HG02623 (cell line): ENCODE results near the gene PDXP.

ENCODE experiments used
- ATAC-seq: cut with Tn5 transposase; IDR thresholded peaks from one replicate; pipeline ENCODE4 v1.9.1; 2021; ENCODE audit warnings: moderate library complexity; ENCODE audit not compliant: unreplicated experiment

PDXP gene

GRCh38 chr22:37627545-37627944, 31.0 kb upstream of the PDXP start:
- no peak for ATAC-seq

DNA sequence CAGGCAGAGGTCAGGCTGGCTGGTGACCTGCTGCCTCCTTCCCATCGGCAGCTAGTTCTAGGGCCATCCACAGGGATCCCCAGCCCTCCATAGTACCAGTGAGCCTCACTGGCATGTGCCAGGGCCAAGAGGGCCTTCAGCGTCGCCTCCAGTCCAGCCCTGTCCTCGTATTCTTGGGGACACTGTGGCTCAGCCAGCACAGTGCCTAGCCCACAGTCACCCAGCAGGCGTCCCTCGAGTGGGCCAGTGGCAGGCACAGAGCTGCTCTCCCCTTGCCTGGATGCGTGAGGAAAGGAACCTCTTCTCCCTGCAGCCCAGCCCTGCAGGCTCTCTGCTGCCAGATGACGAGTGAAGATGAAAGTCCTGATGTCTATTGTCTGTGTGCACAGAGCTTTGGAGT, 29.7 kb upstream of the PDXP start:
- ATAC-seq: no peak

DNA sequence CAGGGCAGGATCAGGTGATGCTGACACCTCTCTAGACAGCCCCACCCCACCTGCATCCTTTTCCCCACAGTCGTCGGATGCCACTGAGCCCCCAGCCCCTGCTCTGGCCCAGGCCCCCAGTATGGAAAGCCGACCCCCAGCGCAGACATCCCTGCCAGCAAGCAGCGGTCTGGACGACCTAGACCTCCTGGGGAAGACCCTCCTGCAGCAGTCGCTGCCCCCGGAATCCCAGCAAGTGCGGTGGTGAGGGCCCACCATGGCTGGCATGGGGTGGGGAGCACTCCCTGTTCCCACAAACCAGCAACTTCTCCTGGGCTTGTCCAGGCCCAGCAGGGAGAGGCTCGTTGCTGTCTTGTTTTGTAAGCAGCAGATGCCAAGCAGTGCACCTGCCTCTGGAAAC, 28.6 kb upstream of the PDXP start:
- ATAC-seq: no peak

- no peak for ATAC-seq
Measured at GRCh38 chr22:37630839-37631435, 27.6 kb upstream of the PDXP start.

DNA sequence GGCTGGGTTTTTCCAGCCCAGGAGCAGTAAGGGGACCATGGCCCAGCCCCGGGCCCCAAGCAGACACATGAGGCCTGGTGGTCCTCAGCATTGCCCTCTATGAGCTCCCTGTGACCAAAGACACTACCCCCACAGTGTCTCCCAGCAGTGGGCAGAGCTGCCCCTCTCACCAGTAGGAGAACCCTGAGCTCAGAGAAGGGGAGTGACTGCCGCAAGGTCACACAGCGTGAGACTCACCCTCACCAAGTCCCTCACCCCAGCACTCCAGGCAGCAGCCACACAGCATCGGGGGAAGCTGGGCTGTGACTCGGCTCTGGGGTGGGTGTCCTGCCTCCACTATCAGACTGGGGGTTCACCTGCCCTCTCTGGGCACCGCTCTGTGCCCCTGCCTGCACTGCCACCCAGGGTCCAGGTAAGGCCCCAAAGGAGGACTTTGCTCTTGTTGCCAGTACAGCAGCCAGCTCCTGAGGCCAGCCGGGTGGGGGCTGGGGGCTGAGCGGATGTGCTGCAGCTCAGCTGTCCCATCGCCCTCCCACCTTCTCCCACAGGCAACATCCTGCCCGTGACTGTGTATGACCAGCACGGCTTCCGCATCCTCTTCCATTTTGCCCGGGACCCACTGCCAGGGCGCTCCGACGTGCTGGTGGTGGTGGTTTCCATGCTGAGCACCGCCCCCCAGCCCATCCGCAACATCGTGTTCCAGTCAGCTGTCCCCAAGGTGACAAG, 26.9 kb upstream of the PDXP start:
- ATAC-seq: no peak

DNA sequence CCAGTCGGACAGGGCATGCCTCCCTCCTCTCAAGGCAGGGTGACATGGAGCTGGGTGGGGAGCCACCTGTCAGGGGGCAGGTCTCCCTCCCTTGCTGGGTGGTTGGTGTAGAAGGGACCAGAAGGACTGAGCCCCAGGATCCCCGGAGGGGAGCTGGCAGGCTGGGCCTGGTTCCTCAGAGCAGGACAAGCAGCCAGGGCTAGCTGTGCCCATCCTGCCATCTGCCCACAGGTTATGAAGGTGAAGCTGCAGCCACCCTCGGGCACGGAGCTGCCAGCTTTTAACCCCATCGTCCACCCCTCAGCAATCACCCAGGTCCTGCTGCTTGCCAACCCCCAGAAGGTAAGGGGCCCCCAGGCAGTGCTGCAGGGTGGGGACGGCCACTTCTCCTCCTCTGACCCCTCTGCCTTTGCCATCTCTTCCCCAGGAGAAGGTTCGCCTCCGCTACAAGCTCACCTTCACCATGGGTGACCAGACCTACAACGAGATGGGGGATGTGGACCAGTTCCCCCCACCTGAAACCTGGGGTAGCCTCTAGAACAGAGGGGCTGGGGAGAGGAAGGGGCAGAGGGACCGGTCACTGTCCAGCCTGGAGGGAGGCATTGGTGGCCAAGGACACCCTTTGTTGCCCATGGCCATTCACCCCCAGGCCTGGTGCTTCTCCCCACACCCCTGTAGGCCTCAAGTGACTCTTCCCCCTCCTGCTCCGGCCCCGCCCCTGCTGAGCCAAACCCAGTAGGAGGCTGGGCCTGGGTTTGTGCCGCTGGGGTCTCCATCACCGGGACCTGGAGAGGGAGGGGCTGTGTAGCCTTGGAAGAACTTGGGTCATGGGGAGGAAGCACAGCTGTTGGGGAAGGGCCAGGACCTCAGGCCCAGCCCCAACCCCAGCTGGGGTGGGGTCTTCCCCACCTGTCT, 26.1 kb upstream of the PDXP start:
- peak; percentile 7 for ATAC-seq

- peak; percentile 54 for ATAC-seq
Measured at GRCh38 chr22:37633089-37633624, 25.4 kb upstream of the PDXP start.

- ATAC-seq: peak; percentile 48
Measured at GRCh38 chr22:37633625-37634416, 24.7 kb upstream of the PDXP start.

- no peak for ATAC-seq
Measured at GRCh38 chr22:37634417-37634924, 24.1 kb upstream of the PDXP start.

DNA sequence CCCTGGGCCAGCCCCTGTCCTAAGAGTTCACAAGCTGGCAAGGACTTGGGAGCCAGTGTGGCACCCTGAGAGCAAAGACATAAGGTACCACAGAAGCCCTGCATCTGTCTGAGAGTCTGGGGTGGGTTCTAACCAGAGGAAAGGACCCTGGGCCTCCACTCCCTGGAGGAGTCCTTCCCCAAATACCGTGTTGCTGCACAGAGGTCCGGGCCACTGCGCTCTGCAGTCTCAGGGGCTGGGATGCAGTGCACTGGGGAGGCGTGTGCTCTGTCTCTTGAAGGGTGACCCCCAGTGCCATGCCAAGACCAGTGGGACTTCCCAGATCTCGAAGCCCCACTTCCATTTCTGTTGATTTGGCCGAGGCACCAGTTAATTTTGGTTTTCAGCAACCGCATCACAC, 23.4 kb upstream of the PDXP start:
- no peak for ATAC-seq

GRCh38 chr22:37636186-37636948, 22.2 kb upstream of the PDXP start:
- ATAC-seq: no peak

GRCh38 chr22:37636949-37637273, 21.6 kb upstream of the PDXP start:
- ATAC-seq: no peak

DNA sequence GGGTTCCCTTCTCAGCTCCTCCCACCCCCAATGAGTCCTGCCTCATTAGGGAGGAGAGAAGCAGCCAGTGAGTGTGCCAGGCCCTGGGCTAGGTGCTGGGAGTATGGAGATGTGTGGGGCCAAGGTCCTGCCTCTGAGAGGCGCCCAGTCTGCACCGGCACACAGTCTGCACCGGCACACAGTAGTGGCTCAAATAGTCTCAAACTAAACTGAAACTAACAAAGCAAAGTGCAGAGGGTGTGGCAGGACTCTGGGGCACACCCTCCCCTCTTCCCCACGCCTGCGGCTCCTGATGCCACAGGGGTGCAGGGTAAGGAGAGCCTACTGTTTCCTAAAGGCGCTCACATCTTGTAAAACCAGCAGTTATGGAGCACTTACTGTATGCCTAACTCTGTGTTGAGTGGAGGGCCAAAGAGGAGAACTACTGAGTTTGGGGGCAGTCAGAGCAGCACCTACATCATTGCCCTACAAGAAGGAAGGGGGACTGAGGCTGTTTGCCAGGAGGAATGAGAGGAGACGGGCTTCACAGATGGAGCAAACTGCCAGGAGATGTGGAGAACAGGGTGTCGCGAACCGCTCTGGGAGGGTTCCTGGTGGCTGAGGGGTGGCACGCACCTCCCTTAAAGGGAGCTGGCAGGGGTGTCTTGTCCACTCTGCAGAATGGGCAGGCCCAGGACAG, 20.0 kb upstream of the PDXP start:
- ATAC-seq: no peak

- no peak for ATAC-seq
Measured at GRCh38 chr22:37639070-37639760, 19.3 kb upstream of the PDXP start, which contains the start of gene SH3BP1. TSS of gene SH3BP1 (plus strand) at chr22:37639669. CDS start at chr22:37639788, 119 bp downstream.

- no peak for ATAC-seq
Measured at GRCh38 chr22:37639771-37640590, 18.5 kb upstream of the PDXP start.

DNA sequence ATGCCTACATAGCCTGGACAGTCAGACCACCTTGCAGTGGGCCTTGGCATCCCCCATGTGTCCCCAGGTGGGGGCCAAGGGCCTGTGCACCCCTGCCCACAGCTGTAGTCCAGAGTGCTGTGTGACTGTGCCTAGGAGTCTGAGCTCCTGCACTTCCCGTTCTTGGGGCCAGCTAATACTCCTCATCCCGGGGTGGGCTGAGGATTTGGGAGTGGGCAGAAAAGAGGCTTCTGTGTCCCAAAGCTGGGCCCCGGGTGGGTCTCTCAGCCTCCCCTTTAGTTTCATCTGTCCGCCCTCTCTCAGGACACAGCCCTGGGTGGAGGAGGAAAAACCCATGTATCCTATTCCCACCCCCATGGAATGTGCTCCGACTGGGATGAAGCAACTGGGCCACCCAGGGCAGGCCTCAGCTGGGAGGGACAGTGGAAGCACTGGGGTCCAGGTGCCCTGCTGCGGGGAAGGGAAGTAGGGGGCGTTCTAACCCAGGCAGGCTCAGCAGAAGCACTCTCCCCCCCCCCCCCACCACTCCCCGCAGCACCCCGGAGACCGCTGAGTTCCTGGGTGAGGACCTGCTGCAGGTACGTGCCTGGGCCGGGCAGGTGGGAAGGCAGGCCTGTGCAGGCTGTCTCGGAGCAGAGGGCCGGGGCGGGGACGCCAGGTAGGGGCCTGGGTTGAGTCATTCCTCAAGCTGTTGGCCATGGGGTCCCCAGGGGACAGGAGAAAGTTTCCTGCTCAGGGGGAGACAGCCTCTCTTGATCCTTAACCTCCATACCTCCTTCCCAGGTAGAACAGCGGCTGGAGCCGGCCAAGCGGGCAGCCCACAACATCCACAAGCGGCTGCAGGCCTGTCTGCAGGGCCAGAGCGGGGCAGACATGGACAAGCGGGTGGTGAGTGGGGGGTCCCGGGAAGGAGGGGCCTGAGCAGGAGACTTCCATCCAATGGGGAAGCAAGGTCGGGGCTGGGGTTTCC, 17.6 kb upstream of the PDXP start:
- ATAC-seq: no peak

- no peak for ATAC-seq
Measured at GRCh38 chr22:37641561-37641949, 17.0 kb upstream of the PDXP start.
